ENCODE data around the gene HOMER3.
"Not testable (repeated sequence)": the region's sequence is repeated elsewhere in the genome, so short reads cannot be mapped to it uniquely, and the experiment has no call there.

HOMER3 gene

GRCh38 chr19:18960370-18960769, 19.4 kb upstream of the HOMER3 start:
- DNase-seq (ENCODE audit: low spot score) = no peak
- in situ Hi-C loops (cut with MboI; ENCODE audit: low pct_unique_long_range_greater_than_20kb, low sequenced_read_pairs, unreplicated experiment) = no loop called here
- no peak for TF ChIP-seq CTCF (IDR thresholded peaks at IDR 0.05; ENCODE audit: extremely low read depth, insufficient read depth, missing control alignments)

DNA sequence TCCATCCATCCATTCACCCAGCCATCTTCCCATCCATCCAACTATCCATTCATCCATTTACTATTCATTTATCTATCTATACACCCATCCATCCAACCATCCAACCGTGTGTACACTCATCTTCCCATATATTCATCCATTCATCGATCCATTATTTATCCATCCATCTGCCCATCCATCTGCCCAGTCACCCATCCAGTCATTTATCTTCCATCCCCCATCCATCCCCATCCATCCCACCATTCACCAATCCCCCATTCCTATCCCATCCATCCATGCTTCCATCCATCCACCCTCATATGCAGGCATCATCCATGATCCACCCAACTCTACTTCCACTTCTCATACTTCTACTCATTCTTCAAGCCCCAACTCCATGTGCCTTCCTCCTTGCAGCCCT, 14.0 kb upstream of the HOMER3 start:
- no peak for DNase-seq (ENCODE audit: low spot score)
- in situ Hi-C loops (cut with MboI; ENCODE audit: low pct_unique_long_range_greater_than_20kb, low sequenced_read_pairs, unreplicated experiment) = no loop called here
- TF ChIP-seq CTCF (IDR thresholded peaks at IDR 0.05; ENCODE audit: extremely low read depth, insufficient read depth, missing control alignments) = no peak

GRCh38 chr19:18954094-18954493, 13.1 kb upstream of the HOMER3 start:
- in situ Hi-C loops (cut with MboI; ENCODE audit: low pct_unique_long_range_greater_than_20kb, low sequenced_read_pairs, unreplicated experiment) = no loop called here
- DNase-seq (ENCODE audit: low spot score) = no peak
- no peak for TF ChIP-seq CTCF (IDR thresholded peaks at IDR 0.05; ENCODE audit: extremely low read depth, insufficient read depth, missing control alignments)

DNA sequence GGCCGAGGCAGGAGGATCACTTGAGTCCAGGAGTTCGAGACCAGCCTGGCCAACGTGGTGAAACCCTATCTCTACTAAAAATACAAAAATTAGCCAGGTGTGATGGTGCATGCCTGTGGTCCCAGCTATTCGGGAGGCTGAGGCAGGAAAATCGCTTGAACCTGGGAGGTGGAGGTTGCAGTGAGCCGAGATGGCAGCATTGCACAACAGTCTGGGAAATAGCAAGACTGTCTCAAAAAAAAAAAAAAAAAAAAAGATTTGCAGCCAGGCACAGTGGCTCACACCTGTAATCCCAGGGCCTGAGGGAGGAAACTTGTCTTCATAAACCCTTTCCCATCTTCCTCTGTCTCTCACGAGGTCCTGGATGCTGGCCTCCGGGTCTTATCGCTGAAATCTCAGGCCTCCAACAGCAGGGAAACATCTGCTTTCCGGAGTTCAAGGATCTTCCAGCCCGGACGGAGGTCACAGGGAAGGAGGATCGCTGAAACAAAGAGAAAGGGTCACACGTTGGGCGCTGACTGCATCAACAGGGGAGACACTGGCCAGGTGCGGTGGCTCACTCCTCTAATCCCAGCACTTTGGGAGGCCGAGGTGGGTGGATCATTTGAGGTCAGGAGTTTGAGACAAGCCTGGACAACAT, 11.5 kb upstream of the HOMER3 start:
- DNase-seq (ENCODE audit: low spot score); in situ Hi-C loops (cut with MboI; ENCODE audit: low pct_unique_long_range_greater_than_20kb, low sequenced_read_pairs, unreplicated experiment): not testable (repeated sequence)

DNA sequence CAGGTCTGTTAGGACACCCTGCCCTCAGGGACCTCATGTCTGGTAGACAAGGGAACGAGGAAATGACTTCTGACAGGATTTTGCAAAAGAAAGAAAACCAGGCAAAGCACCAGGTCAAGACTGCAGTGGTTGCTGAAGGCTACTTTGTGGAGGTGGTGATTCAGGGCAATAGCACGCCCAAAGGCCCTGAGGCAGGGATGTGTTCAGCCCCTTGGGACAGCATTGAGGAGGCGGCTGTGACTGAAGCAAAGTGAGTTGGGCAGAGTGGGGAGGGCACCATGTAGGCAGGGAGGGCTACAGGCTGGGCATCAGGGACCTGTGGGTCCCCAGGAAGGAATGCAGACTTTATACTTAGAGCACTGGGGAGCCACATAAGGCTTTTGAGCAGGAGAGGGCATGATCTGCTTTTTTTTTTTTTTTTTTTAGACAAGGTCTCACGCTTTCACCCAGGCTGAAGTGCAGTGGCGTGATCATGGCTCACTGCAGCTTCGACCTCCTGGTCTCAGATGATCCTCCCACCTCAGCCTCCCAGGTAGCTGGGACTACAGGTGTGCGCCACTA, 10.8 kb upstream of the HOMER3 start:
- DNase-seq (ENCODE audit: low spot score) = no peak
- in situ Hi-C loops (cut with MboI; ENCODE audit: low pct_unique_long_range_greater_than_20kb, low sequenced_read_pairs, unreplicated experiment) = no loop called here
- no peak for TF ChIP-seq CTCF (IDR thresholded peaks at IDR 0.05; ENCODE audit: extremely low read depth, insufficient read depth, missing control alignments)

- DNase-seq (ENCODE audit: low spot score) = no peak
- TF ChIP-seq CTCF (IDR thresholded peaks at IDR 0.05; ENCODE audit: extremely low read depth, insufficient read depth, missing control alignments) = no peak
- in situ Hi-C loops (cut with MboI; ENCODE audit: low pct_unique_long_range_greater_than_20kb, low sequenced_read_pairs, unreplicated experiment) = no loop called here
Observed at GRCh38 chr19:18949858-18950257, 8.8 kb upstream of the HOMER3 start.

- in situ Hi-C loops (cut with MboI; ENCODE audit: low pct_unique_long_range_greater_than_20kb, low sequenced_read_pairs, unreplicated experiment) = no loop called here
- TF ChIP-seq CTCF (IDR thresholded peaks at IDR 0.05; ENCODE audit: extremely low read depth, insufficient read depth, missing control alignments) = no peak
- DNase-seq (ENCODE audit: low spot score) = no peak
Observed at GRCh38 chr19:18948976-18949356, 7.9 kb upstream of the HOMER3 start.
